T47D (cell line): ENCODE measurements around the gene TCF12.

Source experiments
- DNase-seq, 2 experiments: peaks; one replicate each; pipeline versions ENCODE4 v3.0.0 to v3.0.0-alpha.2; 2011 to 2012; ENCODE audit warnings: low read depth in 1 of 2, low spot score in 1 of 2
- JUND ChIP-seq: IDR thresholded peaks from 2 replicates; pipeline ENCODE4 v1.6.1; 2012; ENCODE audit warnings: low read depth
- in situ Hi-C: cut with HindIII; loops from 2 replicates; pipeline ENCODE4 v1.10.0; 2016; ENCODE audit warnings: low sequenced_read_pairs, low pct_unique_long_range_greater_than_20kb

Gene TCF12

DNA sequence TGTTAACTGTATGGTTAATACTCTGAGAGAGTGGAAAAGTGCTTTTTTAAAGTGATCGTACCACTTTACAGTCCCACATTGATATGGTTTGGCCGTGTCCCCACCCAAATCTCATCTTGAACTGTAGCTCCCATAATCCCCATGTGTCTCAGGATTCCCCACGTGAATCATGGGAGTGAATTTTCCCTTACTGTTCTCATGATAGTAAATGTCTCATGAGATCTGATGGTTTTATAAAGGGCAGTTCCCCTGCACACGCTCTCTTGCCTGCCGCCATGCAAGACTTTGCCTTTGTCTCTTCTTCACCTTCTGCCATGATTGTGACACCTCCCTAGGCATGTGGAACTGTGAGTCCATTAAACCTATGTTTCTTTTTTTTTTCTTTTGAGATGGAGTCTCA, 109.2 kb downstream of the TCF12 start:
- no peak for TF ChIP-seq JUND
- DNase-seq: no peak
- in situ Hi-C loops: no loop called here

- in situ Hi-C loops: no loop called here
- DNase-seq: no peak
- TF ChIP-seq JUND: no peak
Observed at GRCh38 chr15:57028176-57028575, 109.7 kb downstream of the TCF12 start.

- no peak for DNase-seq
- in situ Hi-C loops: no loop called here
Observed at GRCh38 chr15:57030011-57030410, 111.6 kb downstream of the TCF12 start.

GRCh38 chr15:57031082-57031481, 112.6 kb downstream of the TCF12 start:
- no peak for DNase-seq
- in situ Hi-C loops: no loop called here
- no peak for TF ChIP-seq JUND

More at GRCh38 chr15:57030011-57030410, 111.6 kb downstream of the TCF12 start:
- no peak for TF ChIP-seq JUND

- no peak for DNase-seq
- no peak for TF ChIP-seq JUND
- in situ Hi-C loops: no loop called here
Observed at GRCh38 chr15:57031605-57032004, 113.2 kb downstream of the TCF12 start.

DNA sequence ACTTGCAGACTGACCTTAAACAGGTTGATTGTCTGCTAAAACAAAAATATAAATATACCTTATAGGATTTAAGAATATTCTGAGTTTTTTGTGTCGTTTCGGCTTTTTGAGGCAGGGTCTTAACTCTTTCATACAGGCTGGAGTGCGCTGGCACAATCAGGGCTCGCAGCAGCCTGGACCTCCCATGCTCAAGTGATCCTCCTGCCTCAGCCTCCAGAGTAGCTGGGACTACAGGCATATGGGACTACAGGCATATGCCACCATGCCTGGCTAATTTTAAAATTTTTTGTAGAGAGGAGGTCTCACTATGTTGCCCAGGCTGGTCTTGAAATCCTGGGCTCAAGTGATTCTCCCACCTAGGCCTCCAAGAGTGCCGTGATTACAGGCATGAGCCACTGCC, 113.9 kb downstream of the TCF12 start:
- TF ChIP-seq JUND: no peak
- in situ Hi-C loops: no loop called here
- no peak for DNase-seq

- DNase-seq: peak in 1 of 2 experiments; percentile 6
- no peak for TF ChIP-seq JUND
- in situ Hi-C loops: no loop called here
Observed at GRCh38 chr15:57033715-57034439, 115.4 kb downstream of the TCF12 start.

DNA sequence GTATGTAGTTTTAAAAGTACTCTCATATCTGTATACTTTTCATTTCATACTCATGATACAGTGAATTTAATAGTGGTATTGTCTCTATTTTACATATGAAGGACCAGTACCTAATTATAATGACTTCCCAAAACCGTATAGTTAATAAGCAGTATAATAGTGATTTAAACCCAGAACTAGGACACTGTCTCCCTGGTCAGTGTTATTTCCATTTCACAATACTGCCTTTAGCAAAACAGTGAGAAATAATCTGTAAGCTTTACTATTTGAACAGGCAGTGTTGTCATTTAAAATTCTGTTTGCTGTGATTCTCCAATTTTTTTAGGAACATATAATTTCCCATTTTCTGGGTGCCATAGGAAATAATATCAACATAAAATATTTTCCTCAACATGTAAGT, 116.2 kb downstream of the TCF12 start:
- no peak for DNase-seq
- in situ Hi-C loops: no loop called here
- no peak for TF ChIP-seq JUND

DNA sequence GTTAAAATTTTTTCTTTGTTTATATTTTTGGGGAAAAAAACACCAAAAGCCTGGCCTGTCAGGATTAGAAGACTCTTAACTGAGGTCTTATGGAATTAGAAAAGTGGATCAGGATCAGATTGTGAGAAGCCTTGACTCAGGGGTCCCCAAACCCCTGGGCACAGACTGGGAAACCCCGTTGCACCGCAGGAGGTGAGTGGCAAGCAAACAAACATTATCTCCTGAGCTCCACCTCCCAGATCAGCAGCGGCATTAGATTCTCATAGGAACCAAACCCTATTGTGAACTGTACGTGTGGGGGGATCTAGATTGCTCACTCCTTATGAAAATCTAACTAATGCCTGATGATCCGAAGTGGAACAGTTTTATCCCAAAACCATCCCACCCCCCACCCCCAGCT, 117.2 kb downstream of the TCF12 start:
- no peak for DNase-seq
- TF ChIP-seq JUND: no peak
- in situ Hi-C loops: no loop called here

DNA sequence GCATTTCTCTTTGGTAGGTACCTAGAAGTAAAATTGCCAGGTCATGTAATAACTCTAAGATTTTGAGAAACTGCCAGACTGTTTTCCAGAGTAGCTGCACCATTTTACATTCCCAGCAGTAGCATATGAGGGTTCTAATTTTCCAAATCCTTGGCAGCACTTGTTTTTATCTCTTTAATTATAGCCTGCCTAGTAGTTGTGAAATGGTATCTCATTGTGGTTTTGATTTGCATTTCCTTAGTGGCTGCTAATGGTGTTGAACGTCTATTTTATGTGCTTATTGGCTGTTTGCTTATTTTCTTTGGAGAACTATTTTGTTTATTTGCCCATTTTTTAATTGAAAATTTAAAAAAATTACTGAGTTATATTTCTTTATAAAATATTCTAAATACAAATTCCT, 117.9 kb downstream of the TCF12 start:
- in situ Hi-C loops: no loop called here
- no peak for DNase-seq
- TF ChIP-seq JUND: no peak

- in situ Hi-C loops: no loop called here
- no peak for DNase-seq
- TF ChIP-seq JUND: no peak
Observed at GRCh38 chr15:57037548-57037947, 119.1 kb downstream of the TCF12 start.

DNA sequence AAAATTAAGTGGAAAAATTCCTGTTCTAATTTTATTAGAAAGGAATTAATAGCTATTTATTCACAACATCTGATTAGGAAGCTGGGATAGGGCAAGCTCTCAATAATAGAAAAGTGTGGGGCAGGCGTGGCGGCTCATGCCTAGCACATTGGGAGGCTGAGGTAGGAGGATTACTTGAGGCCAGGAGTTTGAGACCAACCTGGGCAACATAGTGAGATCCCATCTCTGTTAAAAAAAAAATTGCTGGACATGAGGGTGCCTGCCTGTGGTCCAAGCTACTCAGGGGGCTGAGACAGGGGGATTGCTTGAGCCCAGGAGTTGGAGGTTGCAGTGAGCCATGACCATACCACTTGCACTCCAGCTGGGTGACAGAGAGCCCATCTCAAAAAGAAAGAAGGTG, 119.6 kb downstream of the TCF12 start:
- in situ Hi-C loops: no loop called here
- TF ChIP-seq JUND: no peak
- DNase-seq: no peak

- DNase-seq: no peak
- in situ Hi-C loops: no loop called here
- TF ChIP-seq JUND: no peak
Observed at GRCh38 chr15:57038496-57038895, 120.1 kb downstream of the TCF12 start.

- no peak for DNase-seq
- TF ChIP-seq JUND: no peak
- in situ Hi-C loops: no loop called here
Observed at GRCh38 chr15:57041416-57041815, 123.0 kb downstream of the TCF12 start.
